ENCODE results near the gene ARL3. TPM values are rescaled to one million over a fixed set of nuclear protein-coding genes. Genes with fewer than 3 reads are reported as not detected.

The ARL3 gene
- total RNA-seq, 1 experiment from 2014 or later: 16.5 TPM

- no peak overlapping the region for H2AK5ac ChIP-seq (ENCODE audit: insufficient read length, low read length)
- H3K27ac Mint-ChIP-seq: peak overlapping the region in 2 of 3 experiments; percentile 5 to 85; a peak in 1 of 7 replicates
- DNase-seq: no peak
- H3K4me1 Mint-ChIP-seq: peaks cover 64 to 70% of the 10 kb centered on the region in 2 experiments
- H3K4me3 Mint-ChIP-seq: peak overlapping the region in 1 of 2 experiments; percentile 23; a peak in 2 of 5 replicates
- no peak for TF ChIP-seq CTCF (conservative IDR thresholded peaks at IDR 0.05)
- WGBS (ENCODE audit: extremely low coverage, insufficient read length, low lambda C conversion rate): no CpG with 5 or more reads among the region's 9 CpGs
- H4K91ac ChIP-seq (ENCODE audit: insufficient read length, low read depth, low read length): no peak overlapping the region
- no peak overlapping the region for H2BK120ac ChIP-seq (ENCODE audit: low read depth, low read length, poor library complexity, severe bottlenecking)
- no peak overlapping the region for H2BK15ac ChIP-seq (ENCODE audit: low read depth, low read length)
- peaks cover 15% of the 10 kb centered on the region; the same call in 1 of the 2 replicates for H3K4me1 ChIP-seq (ENCODE audit: insufficient read depth, low read length)
- no peak overlapping the region for H4K5ac ChIP-seq (ENCODE audit: insufficient read length, low read depth, low read length)
- H2BK20ac ChIP-seq (ENCODE audit: low read depth, low read length, poor library complexity, severe bottlenecking): no peak overlapping the region
- no peak overlapping the region for H3K18ac ChIP-seq (ENCODE audit: insufficient read length, low read depth, low read length)
- peaks cover 8 to 21% (median 15%) of the 10 kb centered on the region in 3 experiments; a peak in 6 of 7 replicates for H3K36me3 Mint-ChIP-seq (ENCODE audit: insufficient read depth in 1 of 3, low read depth in 3 of 3)
- H3K23ac ChIP-seq (ENCODE audit: insufficient read length, low read depth, low read length): no peak overlapping the region
- H3K9me3 Mint-ChIP-seq: no peaks in the 10 kb centered on the region
- H3K9ac ChIP-seq (ENCODE audit: extremely low read depth, insufficient read length, low read length): no peak overlapping the region
- H3K79me1 ChIP-seq (ENCODE audit: insufficient read depth, low read depth, low read length, poor library complexity, severe bottlenecking): no peaks in the 10 kb centered on the region
- H4K8ac ChIP-seq (replicated peaks; ENCODE audit: insufficient read length, low read depth, low read length): no peak overlapping the region
- no peaks in the 10 kb centered on the region for H3K79me2 ChIP-seq (ENCODE audit: insufficient read depth, low read length)
- no peak overlapping the region for H2AFZ ChIP-seq (ENCODE audit: low read length)
- no peak overlapping the region for H3K27ac ChIP-seq (ENCODE audit: insufficient read length, low read depth, low read length)
- no peaks in the 10 kb centered on the region for H4K20me1 ChIP-seq (ENCODE audit: control insufficient read depth, insufficient read depth, insufficient read length)
- H3K14ac ChIP-seq (ENCODE audit: insufficient read depth, low read length): no peak overlapping the region
- no peak overlapping the region for H3K4ac ChIP-seq (ENCODE audit: low read depth, low read length)
- no peaks in the 10 kb centered on the region for H3K23me2 ChIP-seq (ENCODE audit: insufficient read length, low read depth, low read length, poor library complexity, severe bottlenecking)
- H3T11ph ChIP-seq (ENCODE audit: low read length): no peak overlapping the region
- H3K27me3 ChIP-seq (ENCODE audit: insufficient read depth, low read length): no peaks in the 10 kb centered on the region
- H2BK5ac ChIP-seq (ENCODE audit: insufficient read length, low read length): no peak overlapping the region
- no peak overlapping the region for H3K4me2 ChIP-seq (ENCODE audit: insufficient read depth, insufficient read length, low read length)
- H3K9me3 ChIP-seq (ENCODE audit: control insufficient read depth, low read depth, low read length): no peaks in the 10 kb centered on the region
- no peaks in the 10 kb centered on the region for H3K27me3 Mint-ChIP-seq (ENCODE audit: low read depth)
- no peak overlapping the region for H3K56ac ChIP-seq (ENCODE audit: insufficient read length, low read depth, low read length)
- H2BK12ac ChIP-seq (ENCODE audit: insufficient read length, low read depth, low read length): no peak overlapping the region
These were observed 36.2 kb downstream of the ARL3 start for GRCh38 chr10:102678068-102678400.
